MCF 10A (cell line): ENCODE results near the gene ABL2. TPM values are rescaled to one million over a fixed set of nuclear protein-coding genes. Genes with fewer than 3 reads are reported as not detected.

Experiments
- total RNA-seq: library from RNA; stranded (reverse); gene quantifications from 2 replicates; pipeline ENCODE4 v1.2.3, GENCODE V29; 2022

Gene ABL2
- total RNA-seq, 1 experiment from 2014 or later, result 109 TPM

Other genes with a start within 250 kb of the ABL2 start
- 44.2 and 45.0 TPM in 2 replicates for gene FAM20B, start 203.8 kb downstream of the ABL2 start, total RNA-seq
- gene TOR3A, start 147.6 kb downstream of the ABL2 start, total RNA-seq, result 24.9 and 31.3 TPM in 2 replicates
- 28.4 and 39.7 TPM in 2 replicates for gene SOAT1, start 64.1 kb upstream of the ABL2 start, total RNA-seq
- 1.1 and 1.7 TPM in 2 replicates for gene AXDND1, start 136.3 kb upstream of the ABL2 start, total RNA-seq